ENCODE measurements around the gene RNF130. TPM values are rescaled to one million over a fixed set of nuclear protein-coding genes. Genes with fewer than 3 reads are reported as not detected.

Gene RNF130
- 29.7 and 58.5 TPM in 2 replicates for total RNA-seq

GRCh38 chr5:180071531-180072255, at the start of gene RNF130:
Gene RNF130, minus strand, starts transcription at chr5:180071759. Its CDS starts 57 bp downstream, at chr5:180071702.
- DNase-seq (ENCODE audit: low read depth): peak; percentile 58

- DNase-seq (ENCODE audit: low read depth): no peak
Observed at GRCh38 chr5:180120237-180121101, 48.9 kb upstream of the RNF130 start.

- DNase-seq (ENCODE audit: low read depth): no peak
Observed at GRCh38 chr5:180119903-180120236, 48.3 kb upstream of the RNF130 start.

GRCh38 chr5:180119031-180119902, 47.7 kb upstream of the RNF130 start:
- no peak for DNase-seq (ENCODE audit: low read depth)

GRCh38 chr5:180118391-180118791, 46.8 kb upstream of the RNF130 start:
- no peak for DNase-seq (ENCODE audit: low read depth)

GRCh38 chr5:180117000-180117725, 45.6 kb upstream of the RNF130 start:
- DNase-seq (ENCODE audit: low read depth): no peak

- no peak for DNase-seq (ENCODE audit: low read depth)
Observed at GRCh38 chr5:180116077-180116999, 44.8 kb upstream of the RNF130 start.

- no peak for DNase-seq (ENCODE audit: low read depth)
Observed at GRCh38 chr5:180115326-180116076, 43.9 kb upstream of the RNF130 start.

GRCh38 chr5:180114304-180115003, 42.9 kb upstream of the RNF130 start:
- no peak for DNase-seq (ENCODE audit: low read depth)

- no peak for DNase-seq (ENCODE audit: low read depth)
Observed at GRCh38 chr5:180113660-180114303, 42.2 kb upstream of the RNF130 start.

- no peak for DNase-seq (ENCODE audit: low read depth)
Observed at GRCh38 chr5:180112181-180112861, 40.8 kb upstream of the RNF130 start.

GRCh38 chr5:180111273-180112002, 39.9 kb upstream of the RNF130 start:
- no peak for DNase-seq (ENCODE audit: low read depth)

GRCh38 chr5:180109920-180110319, 38.4 kb upstream of the RNF130 start:
- no peak for DNase-seq (ENCODE audit: low read depth)

GRCh38 chr5:180107005-180107404, 35.4 kb upstream of the RNF130 start:
- DNase-seq (ENCODE audit: low read depth): no peak

- DNase-seq (ENCODE audit: low read depth): no peak
Observed at GRCh38 chr5:180105827-180106312, 34.3 kb upstream of the RNF130 start.

- DNase-seq (ENCODE audit: low read depth): no peak
Observed at GRCh38 chr5:180104168-180104530, 32.6 kb upstream of the RNF130 start.

Data from renal cortical epithelial cell (primary cell).